Measurements from ENCODE around the gene PPP1R17.

PPP1R17 gene

DNA sequence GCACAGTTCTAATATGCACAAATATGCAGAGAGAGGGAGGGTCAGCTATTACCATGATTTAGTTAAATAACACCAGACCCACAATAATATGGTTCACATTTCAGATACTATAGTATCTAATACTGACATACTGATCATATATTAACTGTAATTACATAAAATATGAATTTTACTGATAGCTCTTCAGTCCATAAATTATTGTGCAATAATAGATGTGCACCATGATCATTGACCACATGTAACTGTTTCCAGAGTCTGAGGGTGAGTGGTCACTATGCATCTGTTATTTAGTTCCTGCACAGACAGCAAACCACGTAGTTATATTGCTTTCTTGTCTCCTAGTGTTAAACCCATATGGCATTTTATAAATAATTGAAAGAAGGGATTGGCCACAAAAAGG, 29.3 kb downstream of the PPP1R17 start:
- no peak for DNase-seq (ENCODE audit: low read depth)
- no peak overlapping the region for H3K4me3 ChIP-seq (ENCODE audit: low read depth, low read length)
- TF ChIP-seq, protein P1, sequence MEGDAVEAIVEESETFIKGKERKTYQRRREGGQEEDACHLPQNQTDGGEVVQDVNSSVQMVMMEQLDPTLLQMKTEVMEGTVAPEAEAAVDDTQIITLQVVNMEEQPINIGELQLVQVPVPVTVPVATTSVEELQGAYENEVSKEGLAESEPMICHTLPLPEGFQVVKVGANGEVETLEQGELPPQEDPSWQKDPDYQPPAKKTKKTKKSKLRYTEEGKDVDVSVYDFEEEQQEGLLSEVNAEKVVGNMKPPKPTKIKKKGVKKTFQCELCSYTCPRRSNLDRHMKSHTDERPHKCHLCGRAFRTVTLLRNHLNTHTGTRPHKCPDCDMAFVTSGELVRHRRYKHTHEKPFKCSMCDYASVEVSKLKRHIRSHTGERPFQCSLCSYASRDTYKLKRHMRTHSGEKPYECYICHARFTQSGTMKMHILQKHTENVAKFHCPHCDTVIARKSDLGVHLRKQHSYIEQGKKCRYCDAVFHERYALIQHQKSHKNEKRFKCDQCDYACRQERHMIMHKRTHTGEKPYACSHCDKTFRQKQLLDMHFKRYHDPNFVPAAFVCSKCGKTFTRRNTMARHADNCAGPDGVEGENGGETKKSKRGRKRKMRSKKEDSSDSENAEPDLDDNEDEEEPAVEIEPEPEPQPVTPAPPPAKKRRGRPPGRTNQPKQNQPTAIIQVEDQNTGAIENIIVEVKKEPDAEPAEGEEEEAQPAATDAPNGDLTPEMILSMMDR (IDR thresholded peaks at IDR 0.05; ENCODE audit: control insufficient read depth, extremely low read depth, insufficient read depth) = no peak

DNA sequence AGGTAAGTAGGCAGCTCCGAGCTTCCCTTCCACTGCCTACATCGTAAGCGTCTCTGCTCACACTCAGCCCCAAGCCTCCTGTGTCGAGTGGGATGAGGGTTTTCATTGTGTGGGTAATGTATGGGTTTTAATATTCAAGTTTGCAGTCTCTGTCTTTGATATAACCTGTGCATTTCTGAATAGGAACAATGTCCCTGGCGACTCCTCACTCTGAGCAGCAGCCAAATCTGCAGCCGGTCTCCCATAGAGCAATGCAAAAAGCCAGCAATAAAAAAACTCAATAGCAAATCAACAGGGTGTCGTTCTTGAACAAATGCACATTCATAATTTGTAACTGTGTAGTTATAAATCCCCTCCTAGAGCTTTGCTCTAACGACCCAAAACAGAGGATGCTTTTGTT, 33.4 kb downstream of the PPP1R17 start:
- TF ChIP-seq, protein P1 (IDR thresholded peaks at IDR 0.05; ENCODE audit: control insufficient read depth, extremely low read depth, insufficient read depth) = no peak
- no peak overlapping the region for H3K4me3 ChIP-seq (ENCODE audit: low read depth, low read length)
- DNase-seq (ENCODE audit: low read depth) = no peak

DNA sequence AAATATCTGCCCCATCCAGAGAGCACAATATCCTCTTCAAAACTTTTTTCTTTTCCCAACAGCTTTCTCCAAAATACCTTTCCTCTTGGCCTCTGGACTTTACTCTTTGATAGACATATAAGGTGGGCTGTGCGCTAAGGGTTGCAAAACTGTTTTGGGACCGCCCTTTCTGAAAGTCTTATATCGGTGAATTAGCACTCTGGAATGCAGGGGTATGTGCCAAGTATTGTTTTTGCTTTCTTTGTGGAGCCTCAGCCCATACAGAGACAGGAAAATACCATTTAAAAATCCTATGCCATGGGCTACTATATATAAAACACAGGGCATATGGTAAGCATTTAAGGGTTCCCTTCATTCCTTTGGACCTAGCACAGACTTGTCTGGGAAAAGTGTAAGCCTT, 37.7 kb downstream of the PPP1R17 start:
- TF ChIP-seq, protein P1 (IDR thresholded peaks at IDR 0.05; ENCODE audit: control insufficient read depth, extremely low read depth, insufficient read depth) = no peak
- no peak overlapping the region for H3K4me3 ChIP-seq (ENCODE audit: low read depth, low read length)
- DNase-seq (ENCODE audit: low read depth) = no peak

DNA sequence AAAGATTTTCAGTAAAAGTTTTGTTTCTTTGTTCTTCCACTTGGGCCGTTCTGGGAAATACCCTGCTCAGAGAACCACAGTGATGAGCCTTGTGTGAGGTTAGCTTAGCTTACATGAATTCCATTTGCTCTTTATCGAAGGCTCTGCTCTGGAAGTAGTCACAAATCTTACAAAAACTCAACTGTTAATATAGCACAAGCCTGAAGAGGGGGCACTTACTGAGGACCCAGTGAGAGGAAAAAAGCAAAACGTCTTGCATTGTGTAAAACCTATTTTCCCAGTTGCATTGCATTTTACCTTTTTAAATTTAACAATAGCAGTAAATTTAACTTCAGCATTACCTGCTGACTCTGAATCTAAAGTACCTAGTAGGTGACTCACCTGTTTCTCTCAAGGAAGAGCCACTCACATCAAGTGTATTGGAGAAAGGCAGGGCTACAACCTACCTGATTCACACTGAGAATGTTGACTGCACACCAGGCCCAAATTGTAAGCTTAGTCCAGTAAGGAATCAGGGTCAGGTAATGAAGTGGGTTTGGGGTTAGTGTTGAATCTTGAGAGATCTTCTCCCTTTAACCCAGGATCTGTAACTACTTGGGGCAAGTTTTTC, 42.3 kb downstream of the PPP1R17 start:
- H3K4me3 ChIP-seq (ENCODE audit: low read depth, low read length) = no peak overlapping the region
- no peak for DNase-seq (ENCODE audit: low read depth)
- TF ChIP-seq, protein P1 (IDR thresholded peaks at IDR 0.05; ENCODE audit: control insufficient read depth, extremely low read depth, insufficient read depth) = no peak

DNA sequence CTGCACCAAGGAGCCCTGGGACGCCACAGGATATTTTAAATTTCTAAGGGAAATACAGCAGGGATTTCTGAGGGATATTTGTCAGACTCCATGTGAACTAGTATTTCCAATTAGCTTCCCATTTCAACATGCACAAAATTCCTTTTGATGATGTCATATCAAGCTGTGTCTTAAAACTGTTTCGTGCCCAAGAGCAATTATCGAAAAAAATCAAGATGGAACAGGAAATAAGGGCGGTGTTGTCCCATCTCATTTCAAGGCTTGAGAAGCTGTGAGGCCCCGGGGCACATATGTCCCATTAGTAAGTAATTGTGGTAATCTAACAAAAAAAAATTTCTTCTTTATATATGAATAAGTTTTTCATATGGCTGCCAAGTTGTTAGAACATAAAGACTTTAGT, 47.4 kb downstream of the PPP1R17 start:
- DNase-seq (ENCODE audit: low read depth) = no peak
- TF ChIP-seq, protein P1 (IDR thresholded peaks at IDR 0.05; ENCODE audit: control insufficient read depth, extremely low read depth, insufficient read depth) = no peak
- no peak overlapping the region for H3K4me3 ChIP-seq (ENCODE audit: low read depth, low read length)

DNA sequence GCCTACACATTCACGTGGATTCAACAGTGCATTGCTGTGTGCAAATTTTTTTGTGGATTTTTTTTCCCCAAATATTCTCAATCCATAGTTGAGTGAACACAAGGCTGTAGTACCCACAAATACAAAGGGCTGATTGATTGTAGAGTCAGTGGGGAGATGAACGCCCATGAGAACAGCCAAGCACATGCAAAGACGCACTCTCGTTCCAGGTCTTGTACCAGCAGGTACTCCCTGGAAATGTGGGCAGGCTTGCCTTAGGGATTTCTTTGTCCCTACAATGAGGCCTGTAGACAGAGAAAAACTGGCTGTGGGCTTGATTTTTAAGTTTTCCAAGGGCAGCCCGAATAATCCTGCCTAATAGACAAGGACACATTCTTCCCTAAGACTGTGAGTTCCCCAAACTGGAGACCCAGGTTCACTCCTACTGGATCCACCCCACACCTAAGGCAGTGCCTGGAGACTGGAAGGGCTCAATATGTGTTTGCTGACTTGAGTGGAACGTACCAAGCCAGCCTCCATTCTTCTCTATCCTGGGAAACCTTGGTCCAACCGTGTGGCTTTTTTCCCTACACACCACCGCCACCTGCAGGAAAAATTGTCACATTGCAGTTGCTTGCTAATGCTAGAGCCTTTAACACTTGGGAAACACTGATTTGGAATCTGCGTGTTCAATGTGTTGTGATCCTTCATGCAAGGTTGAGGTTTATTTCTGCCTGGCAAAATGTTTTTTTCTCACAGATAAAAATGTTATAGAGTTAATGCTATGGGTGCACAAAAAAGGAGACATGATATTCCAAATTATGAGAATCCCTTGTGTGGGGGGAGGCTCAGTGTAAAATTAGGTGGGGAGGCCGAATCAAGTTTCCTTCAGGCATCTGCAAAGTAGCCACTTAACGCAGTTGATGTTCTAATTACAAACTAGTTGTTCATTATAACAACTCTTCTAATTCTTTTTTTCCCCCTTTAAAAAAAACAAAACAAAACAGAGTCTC, 49.3 kb downstream of the PPP1R17 start:
- TF ChIP-seq, protein P1 (IDR thresholded peaks at IDR 0.05; ENCODE audit: control insufficient read depth, extremely low read depth, insufficient read depth) = peak; percentile 96
- DNase-seq (ENCODE audit: low read depth) = peak; percentile 30
- H3K4me3 ChIP-seq (ENCODE audit: low read depth, low read length) = no peak overlapping the region

Measured in LNCaP clone FGC (cell line).